T-helper 2 cell treated with Interferon-gamma antibody and Interleukin-4, amounts not matched to agents 5 μg/mL and 100 μg/mL, for 36 hours (primary cell): ENCODE data around the gene CDH18.

Experiments
- DNase-seq: peaks from one replicate; pipeline ENCODE4 v3.0.0; 2021; ENCODE audit warnings: low spot score
- H3K27ac Mint-ChIP-seq: one replicate; pipeline ENCODE4 v1.8.0; 2021; ENCODE audit warnings: mild to moderate bottlenecking, mixed read lengths
- H3K27me3 Mint-ChIP-seq: one replicate; pipeline ENCODE4 v1.8.0; 2021; ENCODE audit warnings: low read depth, mixed read lengths
- H3K36me3 Mint-ChIP-seq: one replicate; pipeline ENCODE4 v1.8.0; 2021; ENCODE audit warnings: low read depth, mixed read lengths
- H3K4me1 Mint-ChIP-seq: one replicate; pipeline ENCODE4 v1.8.0; 2021; ENCODE audit warnings: low read depth, mixed read lengths
- H3K4me3 Mint-ChIP-seq: one replicate; pipeline ENCODE4 v1.8.0; 2022; ENCODE audit warnings: mild to moderate bottlenecking, moderate library complexity, mixed read lengths
- H3K9me3 Mint-ChIP-seq: one replicate; pipeline ENCODE4 v1.8.0; 2021; ENCODE audit warnings: mixed read lengths

Gene CDH18

GRCh38 chr5:19616701-19617215, 371.2 kb downstream of the CDH18 start:
- Mint-ChIP-seq H3K4me1 (no peaks in the 10 kb centered on the region), H3K4me3 (no peak overlapping the region), H3K27ac (no peak overlapping the region), H3K27me3 (no peaks in the 10 kb centered on the region), H3K36me3 (no peaks in the 10 kb centered on the region), H3K9me3 (peaks cover 46% of the 10 kb centered on the region)
- DNase-seq: no peak

- Mint-ChIP-seq H3K27me3 (no peaks in the 10 kb centered on the region), H3K27ac (no peak overlapping the region), H3K9me3 (peaks cover 45% of the 10 kb centered on the region)
Observed at GRCh38 chr5:19615661-19616060, 372.3 kb downstream of the CDH18 start.

GRCh38 chr5:19615071-19615470, 372.9 kb downstream of the CDH18 start:
- Mint-ChIP-seq H3K27me3 (no peaks in the 10 kb centered on the region), H3K4me1 (no peaks in the 10 kb centered on the region), H3K4me3 (no peak overlapping the region), H3K9me3 (peaks cover 39% of the 10 kb centered on the region), H3K36me3 (no peaks in the 10 kb centered on the region), H3K27ac (no peak overlapping the region)
- no peak for DNase-seq

More at GRCh38 chr5:19615661-19616060, 372.3 kb downstream of the CDH18 start:
- no peaks in the 10 kb centered on the region for H3K4me1 Mint-ChIP-seq
- no peak for DNase-seq
- no peaks in the 10 kb centered on the region for H3K36me3 Mint-ChIP-seq
- H3K4me3 Mint-ChIP-seq: no peak overlapping the region

DNA sequence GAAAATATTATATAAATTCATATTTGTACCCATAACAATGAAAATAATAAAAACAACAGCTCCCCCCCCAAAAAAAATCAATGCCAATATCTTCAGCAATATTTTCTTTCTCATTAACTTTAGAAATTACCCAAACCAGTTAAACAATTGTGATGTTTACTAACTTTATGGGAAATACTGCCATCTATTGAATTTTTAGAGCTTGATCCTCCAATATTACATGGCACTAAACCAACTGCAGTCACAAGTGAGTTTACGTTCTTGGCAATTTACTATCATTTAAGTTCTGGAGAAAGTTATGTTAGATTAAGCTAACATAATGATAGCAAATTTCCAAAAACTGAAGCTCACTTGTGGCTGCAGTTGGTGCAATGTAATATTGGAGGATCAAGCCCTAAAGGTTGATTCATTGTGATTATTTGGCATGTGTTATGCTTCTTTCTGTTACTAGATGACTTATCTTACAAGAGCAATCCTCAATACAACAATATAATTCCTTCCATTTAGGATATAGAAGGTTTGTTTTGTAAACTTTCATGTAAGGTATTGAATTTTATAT, 379.5 kb downstream of the CDH18 start:
- Mint-ChIP-seq H3K9me3 (peaks cover 10% of the 10 kb centered on the region), H3K4me3 (no peak overlapping the region), H3K27ac (no peak overlapping the region), H3K36me3 (no peaks in the 10 kb centered on the region), H3K4me1 (no peaks in the 10 kb centered on the region), H3K27me3 (no peaks in the 10 kb centered on the region)
- DNase-seq: no peak

DNA sequence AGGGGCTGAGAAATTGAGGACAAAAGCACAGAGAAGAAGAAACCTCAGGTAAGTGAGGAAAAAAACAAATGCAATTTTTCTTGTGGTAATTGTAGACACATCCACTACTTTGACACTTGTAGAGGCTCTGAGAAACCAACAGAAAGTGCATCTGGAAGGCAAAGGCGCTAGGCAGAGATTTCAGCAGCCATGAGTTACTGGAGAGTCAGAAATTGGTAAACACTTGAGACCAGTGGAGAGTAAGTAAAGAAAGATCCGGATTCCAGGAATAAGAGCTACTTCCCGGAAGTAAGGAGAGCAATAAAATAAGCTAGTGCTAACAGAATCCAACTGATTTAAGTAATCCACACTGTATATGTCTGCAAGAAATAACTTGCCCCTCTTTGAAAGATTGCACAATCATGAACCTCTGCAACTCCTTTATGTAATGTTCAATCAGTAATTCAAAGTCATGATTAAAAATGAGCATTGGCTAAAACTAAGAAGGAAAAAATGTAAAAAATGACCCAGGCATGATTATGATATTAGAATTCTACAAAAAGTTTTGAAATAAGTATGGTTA, 382.1 kb downstream of the CDH18 start:
- Mint-ChIP-seq H3K27ac (no peak overlapping the region), H3K4me1 (no peaks in the 10 kb centered on the region), H3K9me3 (peaks cover 9% of the 10 kb centered on the region), H3K36me3 (no peaks in the 10 kb centered on the region), H3K4me3 (no peak overlapping the region), H3K27me3 (no peaks in the 10 kb centered on the region)
- DNase-seq: no peak

- Mint-ChIP-seq H3K4me1 (no peaks in the 10 kb centered on the region), H3K4me3 (no peak overlapping the region), H3K9me3 (peaks cover 52% of the 10 kb centered on the region), H3K27ac (no peak overlapping the region), H3K36me3 (no peaks in the 10 kb centered on the region), H3K27me3 (no peaks in the 10 kb centered on the region)
- DNase-seq: no peak
Observed at GRCh38 chr5:19584131-19584530, 403.9 kb downstream of the CDH18 start.

DNA sequence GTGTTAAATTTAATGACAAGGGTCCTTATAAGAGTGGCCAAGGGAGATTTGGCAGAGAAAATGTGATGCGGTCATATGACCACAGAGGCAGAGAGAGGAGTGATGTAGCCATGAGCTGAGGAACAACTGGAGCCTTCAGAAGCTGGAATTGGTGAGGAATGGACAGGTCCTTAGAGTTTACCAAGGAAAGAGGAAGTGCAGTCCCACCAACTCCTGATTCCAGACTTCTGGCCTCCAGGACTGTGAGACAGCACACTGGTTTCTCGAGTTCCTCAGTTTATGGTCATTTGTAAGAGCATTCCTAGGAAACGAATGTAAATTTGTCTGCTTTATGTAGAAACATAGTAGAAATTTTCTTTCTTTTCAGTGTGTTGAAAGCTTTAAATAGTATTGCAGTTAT, 410.1 kb downstream of the CDH18 start:
- no peak for DNase-seq
- H3K9me3 Mint-ChIP-seq: peaks cover 36% of the 10 kb centered on the region
- no peak overlapping the region for H3K4me3 Mint-ChIP-seq
- no peaks in the 10 kb centered on the region for H3K36me3 Mint-ChIP-seq
- no peak overlapping the region for H3K27ac Mint-ChIP-seq
- no peaks in the 10 kb centered on the region for H3K4me1 Mint-ChIP-seq
- H3K27me3 Mint-ChIP-seq: no peaks in the 10 kb centered on the region

DNA sequence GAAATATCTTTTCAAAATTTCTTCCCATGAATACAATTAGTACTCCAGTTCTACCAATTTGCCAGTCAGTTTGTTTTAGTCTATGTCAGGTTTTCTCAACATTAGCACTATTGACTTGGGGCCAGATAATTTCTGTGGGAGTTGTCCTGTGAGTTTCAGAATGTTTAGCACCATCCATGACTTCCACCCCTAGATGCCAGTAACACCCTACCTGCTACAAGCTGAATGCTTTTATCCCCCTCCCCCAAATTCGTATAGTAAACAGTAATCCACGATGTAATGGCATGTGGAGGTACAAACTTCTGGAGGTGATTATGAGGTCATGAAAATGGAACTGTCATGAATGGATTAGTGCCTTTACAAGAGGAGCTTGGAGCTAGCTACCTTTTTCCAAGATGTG, 420.0 kb downstream of the CDH18 start:
- Mint-ChIP-seq H3K27ac (no peak overlapping the region), H3K36me3 (no peaks in the 10 kb centered on the region), H3K27me3 (no peaks in the 10 kb centered on the region), H3K4me1 (no peaks in the 10 kb centered on the region), H3K9me3 (peaks cover 43% of the 10 kb centered on the region), H3K4me3 (no peak overlapping the region)
- DNase-seq: no peak

DNA sequence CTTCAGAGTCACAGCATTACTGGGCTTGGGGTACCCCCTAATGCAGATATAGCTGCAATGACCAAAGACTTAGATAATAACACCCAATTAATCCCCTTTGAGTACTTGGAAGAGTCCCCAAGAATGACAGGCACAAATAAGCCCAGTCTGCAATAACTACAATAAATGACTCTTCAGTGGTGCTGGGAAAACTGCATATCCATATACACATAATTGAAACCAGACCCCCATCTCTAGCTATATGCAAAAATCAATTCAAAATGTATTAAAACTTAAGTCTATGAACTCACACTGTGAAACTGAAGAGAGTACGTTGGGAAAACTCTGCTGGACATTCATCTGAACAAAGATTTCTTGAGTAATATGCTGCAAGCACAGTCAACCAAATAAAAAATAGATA, 422.5 kb downstream of the CDH18 start:
- H3K27me3 Mint-ChIP-seq: no peaks in the 10 kb centered on the region
- H3K4me3 Mint-ChIP-seq: no peak overlapping the region
- DNase-seq: no peak
- peaks cover 43% of the 10 kb centered on the region for H3K9me3 Mint-ChIP-seq
- no peaks in the 10 kb centered on the region for H3K36me3 Mint-ChIP-seq
- no peaks in the 10 kb centered on the region for H3K4me1 Mint-ChIP-seq
- H3K27ac Mint-ChIP-seq: no peak overlapping the region

DNA sequence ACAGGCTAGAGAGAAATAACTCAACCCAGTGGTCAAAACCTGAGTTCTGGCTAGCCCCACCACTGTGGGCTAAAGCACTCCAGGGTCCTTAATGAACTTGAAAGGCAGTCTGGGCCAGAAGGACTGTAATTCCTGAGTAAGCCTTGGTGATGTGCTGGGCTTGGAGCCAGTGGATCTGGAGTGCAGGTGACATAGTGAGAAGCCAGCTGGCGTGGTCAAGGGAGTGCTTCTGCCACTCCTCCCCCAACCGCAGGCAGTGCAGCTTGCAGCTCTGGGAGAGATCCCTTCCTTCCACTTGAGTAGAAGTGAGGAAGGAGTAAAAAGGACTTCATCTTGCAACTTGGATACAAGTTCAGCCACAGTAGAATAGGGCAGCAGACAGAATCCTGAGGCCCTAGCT, 424.0 kb downstream of the CDH18 start:
- Mint-ChIP-seq H3K36me3 (no peaks in the 10 kb centered on the region), H3K27me3 (no peaks in the 10 kb centered on the region), H3K27ac (no peak overlapping the region), H3K9me3 (peaks cover 56% of the 10 kb centered on the region), H3K4me3 (no peak overlapping the region), H3K4me1 (no peaks in the 10 kb centered on the region)
- DNase-seq: no peak

DNA sequence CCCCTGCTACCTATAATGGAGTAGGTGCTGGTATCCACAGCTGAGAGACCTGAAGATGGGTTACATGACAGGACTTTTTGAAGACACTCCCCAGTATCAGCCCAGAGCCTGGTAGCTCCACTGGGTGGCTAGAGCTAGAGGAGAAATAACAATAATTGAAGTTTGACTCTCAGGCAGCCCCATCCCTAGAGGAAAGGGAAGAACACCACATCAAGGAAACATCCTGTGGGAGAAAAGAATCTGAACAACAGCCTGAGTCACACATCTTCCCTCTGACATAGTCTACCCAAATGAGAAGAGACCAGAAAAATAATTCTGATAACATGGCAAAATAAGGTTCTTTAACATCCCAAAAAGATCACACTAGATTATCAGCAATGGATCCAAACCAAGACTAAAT, 432.1 kb downstream of the CDH18 start:
- no peak overlapping the region for H3K4me3 Mint-ChIP-seq

GRCh38 chr5:19555436-19555835, 432.6 kb downstream of the CDH18 start:
- no peaks in the 10 kb centered on the region for H3K4me1 Mint-ChIP-seq
- H3K36me3 Mint-ChIP-seq: no peaks in the 10 kb centered on the region
- H3K27me3 Mint-ChIP-seq: no peaks in the 10 kb centered on the region
- no peak for DNase-seq
- no peak overlapping the region for H3K27ac Mint-ChIP-seq
- H3K9me3 Mint-ChIP-seq: peaks cover 50% of the 10 kb centered on the region
- no peak overlapping the region for H3K4me3 Mint-ChIP-seq

More for the DNA sequence above, 432.1 kb downstream of the CDH18 start:
- Mint-ChIP-seq H3K4me1 (no peaks in the 10 kb centered on the region), H3K27ac (no peak overlapping the region), H3K27me3 (no peaks in the 10 kb centered on the region), H3K36me3 (no peaks in the 10 kb centered on the region), H3K9me3 (peaks cover 53% of the 10 kb centered on the region)
- no peak for DNase-seq

GRCh38 chr5:19554524-19554923, 433.5 kb downstream of the CDH18 start:
- no peak for DNase-seq
- Mint-ChIP-seq H3K27ac (no peak overlapping the region), H3K36me3 (no peaks in the 10 kb centered on the region), H3K4me1 (no peaks in the 10 kb centered on the region), H3K9me3 (peaks cover 42% of the 10 kb centered on the region), H3K4me3 (no peak overlapping the region), H3K27me3 (no peaks in the 10 kb centered on the region)

DNA sequence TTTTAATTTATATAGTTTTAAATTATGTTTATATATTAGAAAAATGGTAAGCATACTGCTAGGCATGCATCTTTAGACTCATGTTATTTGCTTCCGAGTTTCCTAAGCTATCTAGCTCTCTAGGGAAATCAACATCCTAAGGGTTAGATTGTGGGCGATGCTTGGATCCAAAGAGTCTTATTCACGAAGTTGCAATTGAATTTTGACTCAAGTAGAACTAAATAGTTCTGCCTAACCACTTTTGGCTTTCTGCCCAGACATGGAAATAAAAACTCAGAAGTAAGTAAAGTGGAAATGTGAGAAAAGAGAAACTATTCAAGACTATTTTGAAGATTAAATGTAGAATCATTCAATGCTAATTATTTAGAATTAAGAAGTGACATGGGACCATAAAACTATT, 440.4 kb downstream of the CDH18 start:
- Mint-ChIP-seq H3K4me3 (no peak overlapping the region), H3K27me3 (no peaks in the 10 kb centered on the region)

GRCh38 chr5:19546521-19546920, 441.5 kb downstream of the CDH18 start:
- Mint-ChIP-seq H3K4me3 (no peak overlapping the region), H3K36me3 (no peaks in the 10 kb centered on the region), H3K9me3 (peaks cover 30% of the 10 kb centered on the region), H3K27me3 (no peaks in the 10 kb centered on the region), H3K4me1 (no peaks in the 10 kb centered on the region), H3K27ac (no peak overlapping the region)
- DNase-seq: no peak

More for the DNA sequence above, 440.4 kb downstream of the CDH18 start:
- H3K9me3 Mint-ChIP-seq: peaks cover 33% of the 10 kb centered on the region
- DNase-seq: no peak
- no peaks in the 10 kb centered on the region for H3K4me1 Mint-ChIP-seq
- H3K36me3 Mint-ChIP-seq: no peaks in the 10 kb centered on the region
- no peak overlapping the region for H3K27ac Mint-ChIP-seq
